HG02763 (cell line): ENCODE data around the gene FOXN1.

Experiments
- ATAC-seq: cut with Tn5 transposase; IDR thresholded peaks from one replicate; pipeline ENCODE4 v1.9.1; 2021; ENCODE audit warnings: mild to moderate bottlenecking, moderate library complexity; ENCODE audit not compliant: unreplicated experiment

The FOXN1 gene

GRCh38 chr17:28544402-28545140 is 38.4 kb downstream of the FOXN1 start:
- ATAC-seq: no peak

- no peak for ATAC-seq
These were observed 39.0 kb downstream of the FOXN1 start for GRCh38 chr17:28545141-28545503.

GRCh38 chr17:28545787-28546415 is 39.8 kb downstream of the FOXN1 start:
- no peak for ATAC-seq

DNA sequence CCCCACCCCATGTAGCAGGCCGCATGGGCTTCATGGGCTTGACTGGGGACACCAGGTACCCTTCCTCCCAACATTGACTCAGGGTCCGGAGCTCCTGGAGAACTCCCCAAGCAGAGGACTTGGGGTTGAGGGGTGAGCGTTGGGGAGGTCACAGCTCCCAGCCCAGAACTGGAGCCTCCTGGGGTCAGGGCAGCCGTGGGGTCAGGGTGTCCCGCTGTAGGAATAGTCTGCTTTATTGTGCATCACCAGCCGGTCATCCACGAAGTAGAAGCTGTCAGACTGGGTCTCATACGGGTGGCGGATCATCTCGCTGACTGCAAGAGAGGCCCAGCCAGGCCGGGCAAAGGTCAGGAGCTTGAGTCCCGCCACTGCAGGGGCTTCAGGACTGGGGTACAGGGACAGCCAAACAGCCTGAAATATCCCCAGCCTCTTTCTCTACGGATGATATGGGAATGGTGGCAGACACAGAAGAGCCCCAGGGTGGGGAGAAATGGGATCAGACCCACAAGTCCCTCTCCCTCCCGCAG is 41.0 kb downstream of the FOXN1 start:
- no peak for ATAC-seq

- ATAC-seq: no peak
These were observed 41.7 kb downstream of the FOXN1 start for GRCh38 chr17:28547623-28548416.

DNA sequence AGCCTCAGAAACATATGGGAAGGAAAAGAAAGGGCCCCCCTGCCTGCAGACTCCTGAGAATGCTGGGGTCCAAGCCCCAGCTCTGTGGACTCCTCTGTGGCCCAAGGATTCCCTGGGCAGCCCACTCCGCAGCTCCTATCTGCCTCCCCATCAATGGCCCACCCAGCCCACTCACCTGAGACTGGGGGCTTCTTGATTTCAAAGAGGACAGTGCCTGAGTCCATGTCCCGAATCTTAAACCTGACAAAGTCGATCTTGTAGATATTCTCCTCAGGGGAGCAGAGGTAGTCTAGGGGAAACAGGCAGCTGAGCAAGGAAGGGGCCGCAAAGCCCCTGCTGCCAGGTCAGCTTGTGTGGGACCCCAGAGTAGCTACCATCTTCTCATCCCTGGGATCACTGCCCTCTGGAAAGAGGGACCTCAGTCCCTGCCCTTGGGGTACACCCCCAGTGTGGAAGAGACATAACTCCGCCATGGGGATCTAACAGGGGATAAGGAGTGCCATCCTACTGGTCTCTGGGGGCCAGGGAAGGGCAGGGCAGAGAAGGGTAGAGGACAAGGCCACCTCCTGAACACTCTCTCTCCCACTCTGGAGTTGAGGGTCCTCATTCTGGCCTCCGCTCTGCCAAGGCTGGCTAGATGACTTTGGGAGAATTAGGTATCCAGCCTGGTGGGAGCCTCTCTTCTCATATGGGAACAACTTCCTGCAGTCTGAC is 42.4 kb downstream of the FOXN1 start:
- ATAC-seq: no peak

- ATAC-seq: no peak
These were observed 43.3 kb downstream of the FOXN1 start for GRCh38 chr17:28549236-28550132.

GRCh38 chr17:28550858-28551257 is 44.7 kb downstream of the FOXN1 start:
- no peak for ATAC-seq

GRCh38 chr17:28551421-28552175 is 45.5 kb downstream of the FOXN1 start:
- no peak for ATAC-seq

GRCh38 chr17:28552176-28552999 is 46.2 kb downstream of the FOXN1 start, which contains the start of gene UNC119:
TSS of gene UNC119 (minus strand) at chr17:28552624. CDS start at chr17:28552557, 67 bp downstream.
- ATAC-seq: peak; percentile 51

DNA sequence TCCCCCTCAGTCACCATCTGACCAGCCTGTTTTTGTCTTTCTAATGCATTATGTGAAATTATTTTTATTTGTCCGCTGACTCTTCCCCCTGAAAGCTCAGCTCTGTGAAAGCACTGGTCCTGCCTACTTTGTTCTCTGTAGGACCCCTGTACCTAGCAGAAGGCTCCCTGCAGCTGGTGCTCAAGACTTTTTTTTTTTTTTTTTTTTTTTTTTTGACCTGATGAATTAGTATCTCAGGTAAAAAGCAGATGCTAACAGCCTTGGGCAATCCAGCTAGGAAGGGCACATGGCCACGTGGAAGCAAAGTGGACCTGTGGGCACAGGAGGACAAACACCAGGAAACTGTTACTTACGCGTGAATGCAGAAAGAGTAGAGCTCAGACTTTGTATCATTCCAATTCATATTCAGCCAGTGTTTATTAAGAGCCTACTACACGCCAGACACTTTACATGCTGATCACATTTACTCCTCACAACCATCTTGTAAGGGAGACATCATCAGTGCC is 46.9 kb downstream of the FOXN1 start:
- no peak for ATAC-seq

GRCh38 chr17:28554565-28554964 is 48.4 kb downstream of the FOXN1 start:
- ATAC-seq: no peak

GRCh38 chr17:28555022-28555421 is 48.9 kb downstream of the FOXN1 start:
- ATAC-seq: no peak

GRCh38 chr17:28563475-28563874 is 57.3 kb downstream of the FOXN1 start:
- no peak for ATAC-seq

GRCh38 chr17:28567604-28568003 is 61.5 kb downstream of the FOXN1 start:
- ATAC-seq: no peak

GRCh38 chr17:28569446-28569845 is 63.3 kb downstream of the FOXN1 start:
- no peak for ATAC-seq

DNA sequence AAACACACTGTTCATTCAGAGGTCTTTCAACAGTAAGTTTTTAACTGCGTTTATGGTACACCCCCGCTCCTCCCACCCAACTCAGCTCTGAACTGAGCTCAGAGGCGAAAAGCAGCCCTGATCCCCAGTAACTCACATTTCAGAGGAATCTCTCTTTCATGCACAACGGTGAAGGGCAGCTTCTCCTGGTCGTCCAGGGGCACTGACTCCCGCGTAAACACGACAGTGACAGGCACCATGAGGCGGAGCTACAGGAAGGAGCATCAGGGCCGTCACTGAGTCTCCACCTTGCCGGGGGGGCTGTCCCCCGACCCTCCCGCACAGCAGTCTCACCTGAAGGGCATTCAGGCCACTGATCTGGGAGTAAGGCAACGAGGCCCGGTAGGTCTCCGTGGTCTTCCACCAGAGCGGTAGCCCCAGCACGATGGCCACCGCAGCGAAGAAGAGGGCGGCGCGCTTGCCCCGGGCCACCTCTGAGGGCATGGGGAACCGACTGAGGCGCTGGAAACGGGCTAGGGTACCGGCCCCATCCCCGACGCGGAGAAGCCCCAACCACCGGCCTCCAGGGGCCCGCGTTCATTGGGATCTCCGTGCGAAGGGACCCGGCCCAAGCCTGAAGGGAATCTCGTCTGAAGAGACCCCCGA is 64.7 kb downstream of the FOXN1 start:
- ATAC-seq: peak; percentile 15
